HUES64 (cell line): Measurements from ENCODE around the gene TNS3.

Source experiments
- H3K27ac ChIP-seq: 2 replicates; pipeline ENCODE4 v1.7.0; 2013; ENCODE audit warnings: low read depth, low read length, inconsistent platforms
- H3K27me3 ChIP-seq: 2 replicates; pipeline ENCODE4 v1.6.1; 2013; ENCODE audit warnings: mild to moderate bottlenecking, low read length; ENCODE audit not compliant: insufficient read depth
- H3K36me3 ChIP-seq: 2 replicates; pipeline ENCODE4 v1.6.1; 2013; ENCODE audit warnings: mild to moderate bottlenecking, low read length; ENCODE audit not compliant: insufficient read depth
- H3K4me1 ChIP-seq: 2 replicates; pipeline ENCODE4 v1.6.1; 2013; ENCODE audit warnings: mild to moderate bottlenecking, low read length, moderate library complexity; ENCODE audit not compliant: insufficient read depth
- H3K4me3 ChIP-seq: 2 replicates; pipeline ENCODE4 v1.5.1; 2013; ENCODE audit warnings: mild to moderate bottlenecking, low read length, moderate library complexity
- H3K9ac ChIP-seq: 2 replicates; pipeline ENCODE4 v1.6.1; 2013; ENCODE audit warnings: mild to moderate bottlenecking, low read depth, low read length
- H3K9me3 ChIP-seq: 2 replicates; pipeline ENCODE4 v1.6.1; 2013; ENCODE audit warnings: low read depth, low read length; ENCODE audit not compliant: insufficient read depth
- WGBS: fragments of 150-250, 120-280 bp; methylation state at CpG from one replicate; pipeline ENCODE4 v1.1.7; 2013; ENCODE audit warnings: missing lambda C conversion rate; 5-methylcytosine and 5-hydroxymethylcytosine counted together

Gene TNS3

GRCh38 chr7:47366960-47367359 lies 215.0 kb downstream of the TNS3 start:
- 93% methylated on average over 8 of the region's 8 CpGs for WGBS

GRCh38 chr7:47366211-47366610 lies 215.7 kb downstream of the TNS3 start:
- Histone ChIP-seq H3K27me3 (no peaks in the 10 kb centered on the region), H3K9me3 (no peaks in the 10 kb centered on the region), H3K4me1 (no peaks in the 10 kb centered on the region), H3K36me3 (peaks cover 14% of the 10 kb centered on the region), H3K9ac (no peak overlapping the region), H3K27ac (no peak overlapping the region), H3K4me3 (no peak overlapping the region)
- WGBS, result 93% methylated on average over 7 of the region's 7 CpGs

More at GRCh38 chr7:47366960-47367359, 215.0 kb downstream of the TNS3 start:
- H3K4me3 ChIP-seq, result no peak overlapping the region
- no peaks in the 10 kb centered on the region for H3K9me3 ChIP-seq
- peaks cover 4% of the 10 kb centered on the region; the same call in 1 of the 2 replicates for H3K4me1 ChIP-seq
- H3K9ac ChIP-seq, result no peak overlapping the region
- H3K27ac ChIP-seq, result no peak overlapping the region
- H3K27me3 ChIP-seq, result no peaks in the 10 kb centered on the region
- peaks cover 14% of the 10 kb centered on the region for H3K36me3 ChIP-seq

GRCh38 chr7:47362984-47363383 lies 218.9 kb downstream of the TNS3 start:
- Histone ChIP-seq H3K9ac (no peak overlapping the region), H3K4me3 (no peak overlapping the region), H3K36me3 (peaks cover under 1% of the 10 kb centered on the region; the same call in 1 of the 2 replicates), H3K9me3 (no peaks in the 10 kb centered on the region), H3K4me1 (no peaks in the 10 kb centered on the region), H3K27ac (no peak overlapping the region), H3K27me3 (no peaks in the 10 kb centered on the region)
- 89% methylated on average over 1 of the region's 1 CpG for WGBS

GRCh38 chr7:47361746-47362215 lies 220.1 kb downstream of the TNS3 start:
- Histone ChIP-seq H3K4me1 (no peaks in the 10 kb centered on the region), H3K4me3 (no peak overlapping the region), H3K27me3 (no peaks in the 10 kb centered on the region), H3K9ac (no peak overlapping the region), H3K9me3 (no peaks in the 10 kb centered on the region), H3K36me3 (no peaks in the 10 kb centered on the region; the same call in 1 of the 2 replicates), H3K27ac (no peak overlapping the region)
- WGBS, result 90% methylated on average over 4 of the region's 4 CpGs

- no peak overlapping the region for H3K27ac ChIP-seq
- no peaks in the 10 kb centered on the region; the same call in 1 of the 2 replicates for H3K36me3 ChIP-seq
- H3K9ac ChIP-seq, result no peak overlapping the region
- H3K4me3 ChIP-seq, result no peak overlapping the region
- 92% methylated on average over 5 of the region's 5 CpGs for WGBS
- H3K4me1 ChIP-seq, result 0 out of 2 replicates have a peak, but pooled peaks cover 3% of the 10 kb centered on the region
- H3K9me3 ChIP-seq, result no peaks in the 10 kb centered on the region
- H3K27me3 ChIP-seq, result no peaks in the 10 kb centered on the region
These were observed 220.7 kb downstream of the TNS3 start for GRCh38 chr7:47361236-47361635.

- 97% methylated on average over 11 of the region's 11 CpGs for WGBS
- Histone ChIP-seq H3K4me3 (no peak overlapping the region), H3K9ac (no peak overlapping the region), H3K27ac (no peak overlapping the region), H3K27me3 (no peaks in the 10 kb centered on the region), H3K36me3 (no peaks in the 10 kb centered on the region; the same call in 1 of the 2 replicates), H3K9me3 (no peaks in the 10 kb centered on the region), H3K4me1 (0 out of 2 replicates have a peak, but pooled peaks cover 3% of the 10 kb centered on the region)
These were observed 221.5 kb downstream of the TNS3 start for GRCh38 chr7:47360301-47360900.

GRCh38 chr7:47358944-47359588 lies 222.8 kb downstream of the TNS3 start:
- Histone ChIP-seq H3K4me1 (0 out of 2 replicates have a peak, but pooled peaks cover 3% of the 10 kb centered on the region), H3K9ac (no peak overlapping the region), H3K4me3 (no peak overlapping the region), H3K36me3 (no peaks in the 10 kb centered on the region; the same call in 1 of the 2 replicates), H3K27ac (no peak overlapping the region), H3K9me3 (no peaks in the 10 kb centered on the region), H3K27me3 (no peaks in the 10 kb centered on the region)
- 95% methylated on average over 7 of the region's 8 CpGs for WGBS

- Histone ChIP-seq H3K9ac (no peak overlapping the region), H3K27ac (no peak overlapping the region), H3K9me3 (no peaks in the 10 kb centered on the region), H3K36me3 (no peaks in the 10 kb centered on the region; the same call in 1 of the 2 replicates), H3K4me1 (0 out of 2 replicates have a peak, but pooled peaks cover 3% of the 10 kb centered on the region), H3K27me3 (no peaks in the 10 kb centered on the region), H3K4me3 (no peak overlapping the region)
- WGBS, result 94% methylated on average over 14 of the region's 14 CpGs
These were observed 223.6 kb downstream of the TNS3 start for GRCh38 chr7:47358357-47358756.

GRCh38 chr7:47357863-47358262 lies 224.0 kb downstream of the TNS3 start:
- H3K27ac ChIP-seq, result no peak overlapping the region
- H3K4me1 ChIP-seq, result 0 out of 2 replicates have a peak, but pooled peaks cover 3% of the 10 kb centered on the region
- 93% methylated on average over 7 of the region's 7 CpGs for WGBS
- H3K4me3 ChIP-seq, result no peak overlapping the region
- no peak overlapping the region for H3K9ac ChIP-seq
- H3K9me3 ChIP-seq, result no peaks in the 10 kb centered on the region
- H3K27me3 ChIP-seq, result no peaks in the 10 kb centered on the region
- no peaks in the 10 kb centered on the region for H3K36me3 ChIP-seq

- 93% methylated on average over 10 of the region's 10 CpGs for WGBS
- Histone ChIP-seq H3K9me3 (no peaks in the 10 kb centered on the region), H3K27me3 (no peaks in the 10 kb centered on the region), H3K9ac (no peak overlapping the region), H3K36me3 (no peaks in the 10 kb centered on the region), H3K4me3 (no peak overlapping the region), H3K4me1 (0 out of 2 replicates have a peak, but pooled peaks cover 3% of the 10 kb centered on the region), H3K27ac (no peak overlapping the region)
These were observed 224.6 kb downstream of the TNS3 start for GRCh38 chr7:47357361-47357760.

GRCh38 chr7:47356261-47356660 lies 225.7 kb downstream of the TNS3 start:
- H3K4me3 ChIP-seq, result no peak overlapping the region
- H3K9me3 ChIP-seq, result no peaks in the 10 kb centered on the region
- WGBS, result 85% methylated on average over 5 of the region's 5 CpGs
- H3K27me3 ChIP-seq, result no peaks in the 10 kb centered on the region
- H3K9ac ChIP-seq, result no peak overlapping the region
- no peak overlapping the region for H3K27ac ChIP-seq
- H3K36me3 ChIP-seq, result no peaks in the 10 kb centered on the region
- 0 out of 2 replicates have a peak, but pooled peaks cover 3% of the 10 kb centered on the region for H3K4me1 ChIP-seq
